ENCODE data around the gene ENPP6. TPM values are rescaled to one million over a fixed set of nuclear protein-coding genes. Genes with fewer than 3 reads are reported as not detected.

Gene ENPP6
- total and polyA plus RNA-seq, 4 donors, result 0.05 to 0.08 (median 0.05) TPM; not detected in 1

DNA sequence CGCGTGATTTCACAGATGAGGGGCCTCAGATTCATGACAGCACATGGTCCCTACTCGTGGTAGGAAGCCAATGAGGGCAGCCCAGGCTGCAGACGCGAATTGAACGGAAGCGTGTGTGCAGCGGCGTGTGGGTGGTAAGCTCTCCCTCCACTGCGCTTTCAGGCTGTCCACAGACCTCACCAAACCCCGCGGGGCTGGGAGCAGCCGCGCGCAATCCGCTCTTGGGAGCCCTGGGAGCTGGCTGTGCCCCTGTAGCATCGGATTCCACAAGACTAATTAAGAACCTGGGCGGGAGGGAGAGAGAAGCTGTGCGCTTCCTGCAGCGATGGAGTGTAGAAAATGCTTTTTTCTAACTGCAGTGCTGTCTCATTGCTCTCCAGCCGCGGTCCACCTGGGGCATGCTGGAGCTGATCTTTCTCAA lies 177.7 kb downstream of the ENPP6 start:
- H3K9me3 ChIP-seq (ENCODE audit: control insufficient read depth in 4 of 4, low read length in 3 of 4), result peaks cover 0 to 7% (median 1%) of the 10 kb centered on the region in 4 donors
- no peak overlapping the region for H3K9ac ChIP-seq (ENCODE audit: low read depth in 1 of 2, low read length in 2 of 2)
- WGBS, result 11% methylated on average over 22 of the region's 22 CpGs
- peaks cover 0 to 6% (median 2%) of the 10 kb centered on the region in 4 donors for H3K4me1 ChIP-seq (ENCODE audit: control insufficient read depth in 4 of 4, insufficient read depth in 4 of 4, low read length in 3 of 4)
- DNase-seq (ENCODE audit: low spot score), result no peak
- TF ChIP-seq RXRA (IDR thresholded peaks at IDR 0.05) (peak in 1 of 2 donors; percentile 0), CTCF (IDR thresholded peaks at IDR 0.05; ENCODE audit: low read depth, low read length, missing input control) (no peak)
- no peak overlapping the region for H3K27ac ChIP-seq (ENCODE audit: low read depth in 1 of 2, low read length in 2 of 2)
- H3K27me3 ChIP-seq (ENCODE audit: control insufficient read depth in 4 of 4, insufficient read depth in 4 of 4, low read length in 3 of 4), result no peaks in the 10 kb centered on the region
- peak overlapping the region in 2 of 3 donors; percentile 32 to 39 for H3K4me3 ChIP-seq (ENCODE audit: low read depth in 1 of 3, low read length in 3 of 3)
- H3K36me3 ChIP-seq (ENCODE audit: control insufficient read depth in 4 of 4, insufficient read depth in 3 of 4, low read depth in 1 of 4, low read length in 3 of 4), result no peaks in the 10 kb centered on the region
